ENCODE results near the gene ZNF653.

The ZNF653 gene

DNA sequence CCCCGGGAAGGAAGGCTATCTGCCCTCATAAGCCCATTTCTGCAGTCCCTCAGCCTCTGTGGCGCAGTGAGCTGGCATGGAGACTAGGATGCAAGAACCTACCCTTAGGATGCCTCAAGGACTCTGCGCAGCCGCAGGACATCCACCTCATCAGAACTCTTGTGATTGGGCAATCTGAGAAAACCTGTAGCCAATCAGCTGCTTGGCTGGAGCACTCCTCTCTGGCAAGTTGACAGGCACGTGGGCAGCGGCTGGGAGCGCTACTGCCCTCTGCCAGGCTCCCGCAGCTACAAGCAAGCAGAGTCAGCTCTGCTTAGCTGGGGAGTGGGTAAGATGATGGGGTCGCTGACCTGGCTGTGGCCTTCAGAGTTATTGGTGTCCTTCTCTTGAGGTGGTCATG, 24.8 kb upstream of the ZNF653 start:
- DNase-seq, result peak; percentile 53 to 90
- Histone ChIP-seq H3K36me3 (no peaks in the 10 kb centered on the region), H3K27me3 (no peaks in the 10 kb centered on the region), H3K27ac (peak overlapping the region; percentile 81 to 88), H3K9me3 (no peaks in the 10 kb centered on the region), H3K4me3 (no peak overlapping the region), H3K4me1 (peaks cover 0 to 44% (median 20%) of the 10 kb centered on the region in 4 donors)
- intact Hi-C loops (cut with DNase I; ENCODE audit: low total_unique reads), result no loop called here
- TF ChIP-seq, protein P1, sequence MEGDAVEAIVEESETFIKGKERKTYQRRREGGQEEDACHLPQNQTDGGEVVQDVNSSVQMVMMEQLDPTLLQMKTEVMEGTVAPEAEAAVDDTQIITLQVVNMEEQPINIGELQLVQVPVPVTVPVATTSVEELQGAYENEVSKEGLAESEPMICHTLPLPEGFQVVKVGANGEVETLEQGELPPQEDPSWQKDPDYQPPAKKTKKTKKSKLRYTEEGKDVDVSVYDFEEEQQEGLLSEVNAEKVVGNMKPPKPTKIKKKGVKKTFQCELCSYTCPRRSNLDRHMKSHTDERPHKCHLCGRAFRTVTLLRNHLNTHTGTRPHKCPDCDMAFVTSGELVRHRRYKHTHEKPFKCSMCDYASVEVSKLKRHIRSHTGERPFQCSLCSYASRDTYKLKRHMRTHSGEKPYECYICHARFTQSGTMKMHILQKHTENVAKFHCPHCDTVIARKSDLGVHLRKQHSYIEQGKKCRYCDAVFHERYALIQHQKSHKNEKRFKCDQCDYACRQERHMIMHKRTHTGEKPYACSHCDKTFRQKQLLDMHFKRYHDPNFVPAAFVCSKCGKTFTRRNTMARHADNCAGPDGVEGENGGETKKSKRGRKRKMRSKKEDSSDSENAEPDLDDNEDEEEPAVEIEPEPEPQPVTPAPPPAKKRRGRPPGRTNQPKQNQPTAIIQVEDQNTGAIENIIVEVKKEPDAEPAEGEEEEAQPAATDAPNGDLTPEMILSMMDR (IDR thresholded peaks at IDR 0.05), result peak in 1 of 2 experiments; percentile 23

DNA sequence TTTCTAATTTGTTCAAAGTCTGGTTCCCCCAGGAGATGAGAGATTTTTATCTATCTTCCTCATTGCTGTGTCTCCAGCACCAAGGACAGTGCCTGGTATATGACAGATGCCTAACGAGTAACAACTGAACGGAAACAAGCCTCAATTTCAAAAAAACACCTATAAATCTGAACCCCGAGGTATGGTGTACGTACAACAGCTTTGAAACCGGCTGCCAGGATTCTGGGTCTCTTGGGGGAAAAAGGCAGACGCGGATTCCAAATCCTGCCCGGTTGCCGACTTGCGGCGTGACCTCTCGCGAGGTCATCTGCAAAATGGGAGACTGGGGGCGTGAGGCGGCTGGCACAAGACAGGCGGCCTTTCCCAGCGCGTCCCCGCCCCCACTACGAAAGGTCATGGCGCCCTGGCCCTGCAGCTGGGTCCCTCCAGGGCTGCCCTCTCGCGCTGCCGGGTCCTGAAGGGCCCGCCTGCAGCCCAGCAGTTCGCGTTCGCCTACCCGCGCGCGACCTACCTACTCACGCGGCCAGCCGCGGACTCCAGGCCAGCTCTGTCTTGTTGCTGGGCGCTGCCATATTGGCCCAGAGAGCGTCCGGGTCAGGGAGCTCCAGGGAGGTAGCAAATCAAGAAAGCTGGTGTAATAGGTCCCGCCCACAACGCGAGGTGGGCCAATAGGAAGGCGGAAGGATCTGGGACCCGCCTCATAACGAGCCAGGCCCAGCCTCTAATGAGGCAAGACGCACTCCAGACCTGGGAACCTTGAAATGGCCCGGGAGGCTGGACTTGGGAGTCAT, 23.1 kb upstream of the ZNF653 start, which contains the start of gene ECSIT:
TSS of gene ECSIT (minus strand) at position 584 of the 791 bp plus-strand sequence. CDS start 9,964 bp downstream, outside the sequence.
- Histone ChIP-seq H3K36me3 (peaks cover 0 to 14% (median 0%) of the 10 kb centered on the region in 3 donors), H3K9me3 (no peaks in the 10 kb centered on the region), H3K27me3 (no peaks in the 10 kb centered on the region), H3K4me1 (peaks cover 0 to 31% (median 15%) of the 10 kb centered on the region in 4 donors), H3K4me3 (peak within 1 kb of the TSS; percentile 77 to 85), H3K27ac (peak within 1 kb of the TSS; percentile 81 to 88)
- DNase-seq, result peak; percentile 98 to 99
- intact Hi-C loops (cut with DNase I; ENCODE audit: low total_unique reads), result no loop called here
- TF ChIP-seq, protein P1 (IDR thresholded peaks at IDR 0.05), result peak in 1 of 2 experiments; percentile 20

DNA sequence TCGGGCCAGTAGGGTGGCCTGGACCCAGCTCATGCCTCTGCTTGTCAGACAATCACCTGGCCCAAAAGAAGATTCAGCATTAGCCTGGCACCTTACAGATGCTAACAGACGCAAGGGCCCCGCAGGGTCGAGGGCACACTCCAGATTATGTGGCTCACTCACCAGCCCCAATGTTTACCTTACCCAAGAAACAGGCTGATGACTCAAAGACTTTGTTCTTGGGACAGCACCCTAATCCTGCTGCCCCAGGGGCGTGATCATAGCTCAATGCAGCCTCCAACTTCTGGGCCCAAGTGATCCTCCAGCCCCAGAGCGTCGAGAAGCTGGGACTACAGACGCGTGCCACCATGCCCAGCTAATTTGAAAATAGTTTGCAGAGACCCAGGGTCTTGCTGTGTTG, 13.5 kb upstream of the ZNF653 start:
- TF ChIP-seq, protein P1 (IDR thresholded peaks at IDR 0.05), result no peak
- no peaks in the 10 kb centered on the region for H3K4me1 ChIP-seq
- no peaks in the 10 kb centered on the region for H3K27me3 ChIP-seq
- DNase-seq, result no peak
- peaks cover 9 to 88% (median 53%) of the 10 kb centered on the region in 3 donors for H3K36me3 ChIP-seq
- H3K27ac ChIP-seq, result no peak overlapping the region
- H3K9me3 ChIP-seq, result no peaks in the 10 kb centered on the region
- H3K4me3 ChIP-seq, result no peak overlapping the region
- intact Hi-C loops (cut with DNase I; ENCODE audit: low total_unique reads), result no loop called here

DNA sequence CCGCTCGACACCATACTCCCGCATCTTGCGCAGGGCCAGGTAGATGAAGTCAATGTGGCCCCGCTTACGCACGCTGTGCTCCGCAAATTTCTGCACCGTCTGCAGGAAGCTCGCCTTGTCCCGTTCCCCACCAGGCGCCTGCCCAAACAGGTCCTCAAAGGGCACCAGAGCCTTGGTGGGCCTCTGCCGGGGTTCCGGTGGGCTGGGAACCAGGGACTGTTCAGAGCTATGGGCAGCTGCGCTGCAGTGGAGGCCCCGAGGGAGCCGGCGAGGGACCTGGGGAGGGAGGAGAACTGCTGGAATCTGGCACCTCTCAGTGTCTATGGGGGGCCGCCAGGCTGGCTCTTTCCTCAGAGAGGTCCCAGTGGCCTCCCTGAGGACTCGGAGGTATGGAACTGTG, 8.3 kb upstream of the ZNF653 start:
- intact Hi-C loops (cut with DNase I; ENCODE audit: low total_unique reads), result no loop called here
- Histone ChIP-seq H3K4me1 (no peaks in the 10 kb centered on the region), H3K4me3 (no peak overlapping the region), H3K27ac (no peak overlapping the region), H3K36me3 (peaks cover 17 to 78% (median 60%) of the 10 kb centered on the region in 3 donors), H3K9me3 (no peaks in the 10 kb centered on the region), H3K27me3 (no peaks in the 10 kb centered on the region)
- TF ChIP-seq, protein P1 (IDR thresholded peaks at IDR 0.05), result no peak
- no peak for DNase-seq

DNA sequence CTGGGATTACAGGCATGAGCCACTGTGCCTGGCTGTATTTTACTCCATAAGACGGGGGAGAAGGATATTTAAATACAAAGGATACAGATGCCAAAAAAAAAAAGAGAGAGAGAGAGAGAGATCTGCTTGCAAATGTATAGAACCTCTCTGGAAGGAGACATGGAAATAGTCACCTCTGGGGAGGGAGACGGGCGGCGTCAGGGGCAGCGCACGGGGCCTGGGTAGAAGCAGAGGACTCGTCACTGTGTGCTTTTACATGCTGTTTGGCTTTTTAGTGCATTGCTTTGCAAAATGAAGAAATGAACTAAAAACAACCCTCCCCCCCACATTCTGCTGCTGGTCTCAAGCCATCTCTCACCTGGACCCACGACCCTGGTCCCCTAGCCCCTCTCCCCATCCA, 4.8 kb upstream of the ZNF653 start:
- Histone ChIP-seq H3K27me3 (no peaks in the 10 kb centered on the region), H3K4me1 (peaks cover 0 to 8% (median 5%) of the 10 kb centered on the region in 4 donors), H3K4me3 (no peak overlapping the region), H3K27ac (no peak overlapping the region), H3K36me3 (peaks cover 8 to 43% (median 28%) of the 10 kb centered on the region in 3 donors), H3K9me3 (no peaks in the 10 kb centered on the region)
- intact Hi-C loops (cut with DNase I; ENCODE audit: low total_unique reads), result no loop called here
- no peak for DNase-seq
- TF ChIP-seq, protein P1 (IDR thresholded peaks at IDR 0.05), result no peak
